Measurements from ENCODE around the gene WSCD1. TPM values are rescaled to one million over a fixed set of nuclear protein-coding genes. Genes with fewer than 3 reads are reported as not detected.

The WSCD1 gene
- total RNA-seq, 2 donors from 2014 or later, result 0.15 TPM; not detected in 1

DNA sequence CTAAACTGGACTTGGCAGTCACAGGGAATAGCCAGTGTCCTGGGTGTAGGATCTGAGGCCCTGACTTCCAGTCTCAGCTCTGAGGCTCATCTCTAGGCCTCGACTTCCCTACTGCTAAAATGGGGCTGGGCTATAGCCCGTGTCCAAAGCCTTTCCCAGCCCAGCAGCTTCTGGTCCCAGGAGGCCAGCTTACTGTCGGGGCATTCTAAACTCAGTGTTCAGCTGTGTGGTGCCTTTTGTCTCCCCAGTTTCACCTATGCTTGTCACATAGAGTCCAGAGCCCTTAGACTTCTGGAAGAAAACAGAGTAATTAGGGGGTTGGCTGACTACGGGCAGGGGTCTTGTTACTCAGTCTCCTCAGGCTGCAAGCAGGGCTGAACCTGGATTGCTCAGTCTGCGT lies 94.8 kb downstream of the WSCD1 start:
- no peak for ATAC-seq
- H3K4me3 Mint-ChIP-seq, result no peak overlapping the region

DNA sequence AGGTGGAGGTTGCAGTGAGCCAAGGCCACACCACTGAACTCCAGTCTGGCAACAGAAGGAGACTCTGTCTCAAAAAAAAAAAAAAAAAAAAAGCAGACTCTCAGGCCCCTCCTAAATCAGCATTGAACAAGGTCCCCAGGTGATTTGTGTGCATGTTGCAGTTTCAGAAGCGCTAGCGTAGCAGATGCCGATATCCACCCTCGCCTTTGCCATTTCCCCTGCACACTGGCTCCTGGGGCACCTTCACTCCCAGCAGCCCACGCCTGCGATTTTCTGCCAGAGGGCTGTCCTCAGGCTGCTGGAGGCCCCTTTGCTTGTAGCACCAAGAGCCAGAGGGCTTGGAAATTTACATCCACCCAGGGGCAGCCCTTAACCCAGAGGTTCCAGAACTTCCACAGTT lies 95.6 kb downstream of the WSCD1 start:
- no peaks in the 10 kb centered on the region for H3K4me1 Mint-ChIP-seq
- H3K27ac Mint-ChIP-seq, result no peak overlapping the region
- H3K36me3 Mint-ChIP-seq (ENCODE audit: low read depth), result no peaks in the 10 kb centered on the region
- DNase-seq, result no peak
- H3K27me3 Mint-ChIP-seq, result peaks cover 44% of the 10 kb centered on the region
- H3K4me3 Mint-ChIP-seq, result no peak overlapping the region
- no peaks in the 10 kb centered on the region for H3K9me3 ChIP-seq (ENCODE audit: control insufficient read depth, low read length, poor library complexity, severe bottlenecking)
- no peak for ATAC-seq

More for the DNA sequence above, 94.8 kb downstream of the WSCD1 start:
- no peak overlapping the region for H3K27ac Mint-ChIP-seq
- no peak for DNase-seq
- peaks cover 2% of the 10 kb centered on the region for H3K36me3 Mint-ChIP-seq (ENCODE audit: low read depth)
- H3K27me3 Mint-ChIP-seq, result peaks cover 50% of the 10 kb centered on the region
- no peaks in the 10 kb centered on the region for H3K4me1 Mint-ChIP-seq
- H3K9me3 ChIP-seq (ENCODE audit: control insufficient read depth, low read length, poor library complexity, severe bottlenecking), result no peaks in the 10 kb centered on the region

DNA sequence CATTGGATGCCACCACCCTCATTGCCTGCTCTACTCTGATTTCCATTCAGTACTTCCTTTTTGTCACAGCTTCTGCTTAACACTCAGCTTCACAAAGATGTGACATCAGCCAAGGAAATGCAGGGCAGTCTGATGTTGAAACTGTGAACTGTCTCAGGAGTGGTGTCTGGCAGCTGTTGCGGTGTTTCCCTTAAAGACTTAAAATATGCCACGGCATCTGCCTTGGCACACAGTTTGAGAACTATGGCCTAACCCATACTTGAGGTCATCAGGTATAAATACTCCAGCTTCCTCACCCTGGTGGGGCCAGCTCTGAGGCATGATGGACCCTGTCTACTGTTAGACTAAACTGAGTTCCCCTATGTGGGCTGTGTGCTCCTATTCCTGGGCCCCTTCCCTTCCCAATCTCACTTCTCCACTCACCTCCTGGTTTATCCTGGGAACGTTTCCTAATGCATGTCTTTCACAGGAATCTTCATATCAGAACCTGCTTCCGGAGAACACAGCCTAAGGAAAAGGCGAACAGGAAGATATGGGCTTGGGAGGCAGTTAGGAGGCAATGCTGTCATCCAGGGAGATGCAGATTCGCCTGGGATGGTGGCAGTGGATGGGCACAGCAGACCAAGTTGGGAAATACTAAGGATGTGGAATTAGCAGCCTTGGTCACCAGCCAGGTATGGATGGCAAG lies 96.5 kb downstream of the WSCD1 start:
- Mint-ChIP-seq H3K4me1 (no peaks in the 10 kb centered on the region), H3K27ac (no peak overlapping the region), H3K4me3 (no peak overlapping the region), H3K27me3 (peaks cover 46% of the 10 kb centered on the region), H3K36me3 (ENCODE audit: low read depth) (peaks cover 2% of the 10 kb centered on the region)
- DNase-seq, result no peak
- no peak for ATAC-seq
- H3K9me3 ChIP-seq (ENCODE audit: control insufficient read depth, low read length, poor library complexity, severe bottlenecking), result no peaks in the 10 kb centered on the region

DNA sequence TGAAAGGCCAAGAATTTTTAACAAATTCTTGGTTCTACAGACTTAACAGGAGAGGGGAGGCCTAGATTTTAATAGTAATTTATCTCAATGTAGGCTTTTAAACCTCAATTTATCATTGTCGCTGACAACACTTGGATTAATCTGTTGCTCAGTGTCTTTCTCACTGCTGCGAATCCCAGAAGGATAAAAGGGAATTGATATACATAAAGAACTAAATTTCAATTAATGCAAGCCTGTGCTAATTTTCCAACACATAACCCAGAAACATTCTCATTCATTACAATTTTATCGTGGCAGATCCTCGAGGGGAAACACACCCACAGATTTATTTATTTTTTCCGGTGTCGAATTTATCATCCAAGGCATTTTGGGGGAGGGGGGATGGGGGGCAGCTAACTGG lies 98.1 kb downstream of the WSCD1 start:
- no peak overlapping the region for H3K27ac Mint-ChIP-seq
- peaks cover 2% of the 10 kb centered on the region for H3K36me3 Mint-ChIP-seq (ENCODE audit: low read depth)
- no peaks in the 10 kb centered on the region for H3K4me1 Mint-ChIP-seq
- no peaks in the 10 kb centered on the region for H3K9me3 ChIP-seq (ENCODE audit: control insufficient read depth, low read length, poor library complexity, severe bottlenecking)
- peaks cover 54% of the 10 kb centered on the region for H3K27me3 Mint-ChIP-seq
- DNase-seq, result no peak
- ATAC-seq, result no peak
- no peak overlapping the region for H3K4me3 Mint-ChIP-seq

DNA sequence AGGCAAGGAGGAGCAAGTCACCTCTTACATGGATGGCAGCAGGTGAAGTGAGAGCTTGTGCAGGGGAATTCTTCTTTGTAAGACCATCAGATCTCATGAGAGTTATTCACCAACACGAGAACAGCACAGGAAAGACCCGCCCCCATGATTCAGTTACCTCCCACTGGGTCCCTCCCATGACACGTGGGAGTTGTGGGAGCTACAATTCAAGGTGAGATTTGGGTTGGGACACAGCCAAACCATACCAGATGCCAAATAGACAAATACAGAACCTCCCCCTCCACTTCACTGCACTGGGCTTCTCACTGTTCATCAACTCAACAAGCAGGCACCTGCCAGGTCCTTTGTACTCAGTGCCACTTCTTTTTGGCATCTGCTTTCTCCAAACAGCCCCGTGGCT lies 100.2 kb downstream of the WSCD1 start:
- no peak overlapping the region for H3K4me3 Mint-ChIP-seq
- DNase-seq (no peak), ATAC-seq (no peak)
- no peaks in the 10 kb centered on the region for H3K4me1 Mint-ChIP-seq
- H3K27me3 Mint-ChIP-seq, result peaks cover 51% of the 10 kb centered on the region
- no peaks in the 10 kb centered on the region for H3K9me3 ChIP-seq (ENCODE audit: control insufficient read depth, low read length, poor library complexity, severe bottlenecking)
- no peak overlapping the region for H3K27ac Mint-ChIP-seq
- H3K36me3 Mint-ChIP-seq (ENCODE audit: low read depth), result peaks cover 2% of the 10 kb centered on the region

DNA sequence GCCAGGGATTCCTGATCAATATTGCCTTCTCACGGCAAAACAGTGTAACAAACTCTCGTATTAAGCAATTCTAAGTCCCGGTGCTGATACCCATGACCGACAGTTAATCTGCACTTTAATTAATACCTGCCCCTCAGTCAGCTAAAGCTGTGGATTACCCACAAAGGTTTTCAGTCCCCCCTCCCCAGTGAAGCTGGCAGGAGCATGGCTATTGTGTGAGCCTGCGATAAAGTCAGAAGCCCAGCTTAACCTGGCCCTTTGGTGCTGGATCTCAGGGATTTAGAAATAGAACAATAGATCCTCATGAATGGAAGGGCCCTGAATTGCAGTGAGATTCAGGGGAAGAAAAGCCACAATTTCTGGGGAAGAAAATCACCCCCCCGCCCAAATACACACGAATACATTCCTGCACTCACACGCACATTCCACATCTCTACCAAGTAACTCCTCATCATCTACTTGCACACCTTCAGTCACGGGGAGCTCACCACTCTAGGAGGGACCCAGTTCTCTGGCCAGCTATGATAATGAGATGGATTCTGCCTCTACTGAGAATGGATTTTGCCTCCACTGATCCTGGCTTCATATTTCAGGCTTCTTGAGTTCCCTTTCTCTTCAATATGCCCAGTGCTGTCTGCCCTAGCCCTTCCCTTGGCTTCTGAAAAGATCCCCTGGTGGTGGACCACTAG lies 102.6 kb downstream of the WSCD1 start:
- ATAC-seq, result no peak
- no peaks in the 10 kb centered on the region for H3K4me1 Mint-ChIP-seq
- no peak for DNase-seq
- H3K4me3 Mint-ChIP-seq, result no peak overlapping the region
- no peaks in the 10 kb centered on the region for H3K9me3 ChIP-seq (ENCODE audit: control insufficient read depth, low read length, poor library complexity, severe bottlenecking)
- peaks cover 56% of the 10 kb centered on the region for H3K27me3 Mint-ChIP-seq
- peaks cover 2% of the 10 kb centered on the region for H3K36me3 Mint-ChIP-seq (ENCODE audit: low read depth)
- H3K27ac Mint-ChIP-seq, result no peak overlapping the region

DNA sequence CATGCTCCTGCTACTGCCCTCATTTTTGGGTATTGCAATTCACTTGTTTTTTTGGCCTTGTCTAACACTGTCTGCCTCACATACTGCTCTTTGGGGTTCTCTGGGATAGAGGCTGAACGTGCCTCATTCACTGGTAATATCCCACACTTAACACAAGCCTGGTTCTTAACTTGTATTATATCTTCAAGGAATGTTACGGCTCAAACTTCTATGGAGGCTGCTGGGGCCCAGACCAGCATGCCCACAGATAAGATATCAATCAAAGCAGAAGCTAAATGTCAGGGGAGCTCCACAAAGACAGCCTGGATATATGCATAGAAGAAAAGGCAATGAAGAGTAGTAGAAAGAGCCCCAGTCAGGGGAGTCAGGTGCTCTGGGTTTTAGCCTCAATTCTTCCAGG lies 103.5 kb downstream of the WSCD1 start:
- Mint-ChIP-seq H3K4me1 (no peaks in the 10 kb centered on the region), H3K27me3 (peaks cover 54% of the 10 kb centered on the region), H3K27ac (no peak overlapping the region), H3K36me3 (ENCODE audit: low read depth) (peaks cover 2% of the 10 kb centered on the region), H3K4me3 (no peak overlapping the region)
- DNase-seq, result no peak
- ATAC-seq, result no peak
- no peaks in the 10 kb centered on the region for H3K9me3 ChIP-seq (ENCODE audit: control insufficient read depth, low read length, poor library complexity, severe bottlenecking)
